Parathyroid adenoma (tissue), 2 donors: Measurements from ENCODE around the gene FN3K.

Experiments
- H2AFZ ChIP-seq: fragments of 300-600 bp; sonication (generic); one replicate; pipeline ENCODE4 v1.7.0; 2017; ENCODE audit warnings: antibody characterized with exemption, mild to moderate bottlenecking
- H3K27ac ChIP-seq: fragments of 300-600 bp; sonication (generic); one replicate; pipeline ENCODE4 v1.7.0; 2017
- H3K27me3 ChIP-seq: fragments of 300-600 bp; sonication (generic); one replicate; pipeline ENCODE4 v1.7.0; 2017; ENCODE audit warnings: low read length; ENCODE audit not compliant: control insufficient read depth, insufficient read depth
- H3K36me3 ChIP-seq: fragments of 300-600 bp; sonication (generic); one replicate; pipeline ENCODE4 v1.7.0; 2017; ENCODE audit warnings: low read length; ENCODE audit not compliant: control insufficient read depth, insufficient read depth
- H3K4me1 ChIP-seq: fragments of 300-600 bp; sonication (generic); one replicate; pipeline ENCODE4 v1.7.0; 2017; ENCODE audit warnings: control low read depth
- H3K4me2 ChIP-seq: fragments of 300-600 bp; sonication (generic); one replicate; pipeline ENCODE4 v1.7.0; 2017; ENCODE audit warnings: low read length
- H3K4me3 ChIP-seq: fragments of 300-600 bp; sonication (generic); one replicate; pipeline ENCODE4 v1.7.0; 2017; ENCODE audit warnings: low read depth, low read length
- H3K79me2 ChIP-seq: fragments of 300-600 bp; sonication (generic); one replicate; pipeline ENCODE4 v1.7.0; 2017; ENCODE audit warnings: control low read depth
- H3K9ac ChIP-seq: fragments of 300-600 bp; sonication (generic); one replicate; pipeline ENCODE4 v1.7.0; 2017; ENCODE audit warnings: mild to moderate bottlenecking
- H3K9me3 ChIP-seq: fragments of 300-600 bp; sonication (generic); one replicate; pipeline ENCODE4 v1.7.0; 2017; ENCODE audit warnings: low read length; ENCODE audit not compliant: control insufficient read depth
- CTCF ChIP-seq: fragments of 300-600 bp; sonication (generic); IDR thresholded peaks from one replicate; pipeline ENCODE4 v1.7.0; 2017; ENCODE audit warnings: antibody characterized with exemption, mild to moderate bottlenecking
- donor health status: primary hyperparathyroidism.

The FN3K gene

GRCh38 chr17:82751171-82751570 is 15.8 kb downstream of the FN3K start:
- Histone ChIP-seq H3K79me2 (peaks cover 7% of the 10 kb centered on the region), H3K4me2 (peak overlapping the region; percentile 62), H3K36me3 (no peaks in the 10 kb centered on the region), H2AFZ (no peak overlapping the region), H3K4me3 (no peak overlapping the region), H3K4me1 (peaks cover 2% of the 10 kb centered on the region), H3K9me3 (no peaks in the 10 kb centered on the region), H3K27me3 (no peaks in the 10 kb centered on the region), H3K9ac (no peak overlapping the region), H3K27ac (no peak overlapping the region)
- TF ChIP-seq CTCF, result no peak

GRCh38 chr17:82751571-82752370 is 16.4 kb downstream of the FN3K start, which contains the start of gene TBCD:
Gene TBCD (plus strand): TSS chr17:82752065. CDS start chr17:82752194, 129 bp downstream.
- Histone ChIP-seq H3K27ac (peak within 1 kb of the TSS; percentile 67), H3K36me3 (no peaks in the 10 kb centered on the region), H3K9ac (peak within 1 kb of the TSS; percentile 21), H3K4me2 (peak within 1 kb of the TSS; percentile 89), H3K27me3 (no peaks in the 10 kb centered on the region), H2AFZ (peak within 1 kb of the TSS; percentile 83), H3K79me2 (peaks cover 7% of the 10 kb centered on the region), H3K9me3 (no peaks in the 10 kb centered on the region), H3K4me1 (peaks cover 2% of the 10 kb centered on the region), H3K4me3 (peak within 1 kb of the TSS; percentile 84)
- TF ChIP-seq CTCF, result no peak

GRCh38 chr17:82752371-82753200 is 17.2 kb downstream of the FN3K start:
- Histone ChIP-seq H3K4me1 (peaks cover 2% of the 10 kb centered on the region), H3K36me3 (no peaks in the 10 kb centered on the region), H3K27ac (no peak overlapping the region), H3K9ac (no peak overlapping the region), H3K9me3 (no peaks in the 10 kb centered on the region), H2AFZ (peak overlapping the region; percentile 72), H3K79me2 (peaks cover 7% of the 10 kb centered on the region), H3K4me3 (peak overlapping the region; percentile 84), H3K4me2 (peak overlapping the region; percentile 89), H3K27me3 (no peaks in the 10 kb centered on the region)
- no peak for TF ChIP-seq CTCF

GRCh38 chr17:82753201-82753464 is 17.7 kb downstream of the FN3K start:
- H3K27ac ChIP-seq, result no peak overlapping the region
- H3K9me3 ChIP-seq, result no peaks in the 10 kb centered on the region
- H2AFZ ChIP-seq, result no peak overlapping the region
- no peak for TF ChIP-seq CTCF
- peaks cover 2% of the 10 kb centered on the region for H3K4me1 ChIP-seq
- H3K79me2 ChIP-seq, result peaks cover 7% of the 10 kb centered on the region
- no peaks in the 10 kb centered on the region for H3K27me3 ChIP-seq
- H3K36me3 ChIP-seq, result no peaks in the 10 kb centered on the region
- peak overlapping the region; percentile 89 for H3K4me2 ChIP-seq
- peak overlapping the region; percentile 63 for H3K4me3 ChIP-seq
- H3K9ac ChIP-seq, result no peak overlapping the region
